ENCODE data around the gene VAV1. TPM values are rescaled to one million over a fixed set of nuclear protein-coding genes. Genes with fewer than 3 reads are reported as not detected.
"Not testable (repeated sequence)": the region's sequence is repeated elsewhere in the genome, so short reads cannot be mapped to it uniquely, and the experiment has no call there.

Gene VAV1
- polyA plus RNA-seq, 1 experiment, result not detected

DNA sequence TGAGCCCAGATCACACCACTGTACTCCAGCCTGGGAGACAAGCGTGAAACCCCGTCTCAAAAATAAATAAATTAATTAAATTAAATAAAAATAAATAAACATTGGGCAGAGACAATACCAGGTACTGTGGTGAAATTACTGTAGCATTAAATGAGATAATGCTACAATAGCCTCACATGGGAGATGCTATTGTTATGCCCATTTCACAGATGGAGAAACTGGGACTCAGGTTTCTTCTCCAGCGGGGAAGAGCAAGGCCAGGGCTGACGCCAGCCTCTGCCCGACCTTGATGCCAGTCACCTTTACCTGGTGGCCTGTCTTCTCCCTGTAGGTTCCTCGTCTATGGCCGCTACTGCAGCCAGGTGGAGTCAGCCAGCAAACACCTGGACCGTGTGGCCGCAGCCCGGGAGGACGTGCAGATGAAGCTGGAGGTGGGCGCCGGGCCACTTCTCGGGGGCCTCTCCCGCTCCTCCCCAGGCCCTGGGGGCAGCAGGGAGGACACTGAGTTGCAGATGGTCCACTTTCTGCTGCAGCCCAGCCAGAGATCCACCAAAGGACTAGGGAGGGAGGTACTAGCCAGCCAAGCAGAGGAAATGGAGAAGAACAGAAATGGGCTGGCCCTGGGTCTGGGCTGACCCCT lies 53.9 kb downstream of the VAV1 start:
- no peak overlapping the region for H3K4me3 ChIP-seq (ENCODE audit: low read depth, low read length)
- H3K27me3 ChIP-seq (ENCODE audit: control insufficient read depth, insufficient read depth, low read length), result no peaks in the 10 kb centered on the region
- CTCF ChIA-PET, result no interaction called here
- TF ChIP-seq, protein P1, sequence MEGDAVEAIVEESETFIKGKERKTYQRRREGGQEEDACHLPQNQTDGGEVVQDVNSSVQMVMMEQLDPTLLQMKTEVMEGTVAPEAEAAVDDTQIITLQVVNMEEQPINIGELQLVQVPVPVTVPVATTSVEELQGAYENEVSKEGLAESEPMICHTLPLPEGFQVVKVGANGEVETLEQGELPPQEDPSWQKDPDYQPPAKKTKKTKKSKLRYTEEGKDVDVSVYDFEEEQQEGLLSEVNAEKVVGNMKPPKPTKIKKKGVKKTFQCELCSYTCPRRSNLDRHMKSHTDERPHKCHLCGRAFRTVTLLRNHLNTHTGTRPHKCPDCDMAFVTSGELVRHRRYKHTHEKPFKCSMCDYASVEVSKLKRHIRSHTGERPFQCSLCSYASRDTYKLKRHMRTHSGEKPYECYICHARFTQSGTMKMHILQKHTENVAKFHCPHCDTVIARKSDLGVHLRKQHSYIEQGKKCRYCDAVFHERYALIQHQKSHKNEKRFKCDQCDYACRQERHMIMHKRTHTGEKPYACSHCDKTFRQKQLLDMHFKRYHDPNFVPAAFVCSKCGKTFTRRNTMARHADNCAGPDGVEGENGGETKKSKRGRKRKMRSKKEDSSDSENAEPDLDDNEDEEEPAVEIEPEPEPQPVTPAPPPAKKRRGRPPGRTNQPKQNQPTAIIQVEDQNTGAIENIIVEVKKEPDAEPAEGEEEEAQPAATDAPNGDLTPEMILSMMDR (IDR thresholded peaks at IDR 0.05; ENCODE audit: insufficient read depth, low read depth, low read length), result no peak
- no peaks in the 10 kb centered on the region for H3K36me3 ChIP-seq (ENCODE audit: control insufficient read depth, insufficient read depth, low read length)
- POLR2A ChIA-PET, result no interaction called here
- DNase-seq (ENCODE audit: low read depth), result no peak

DNA sequence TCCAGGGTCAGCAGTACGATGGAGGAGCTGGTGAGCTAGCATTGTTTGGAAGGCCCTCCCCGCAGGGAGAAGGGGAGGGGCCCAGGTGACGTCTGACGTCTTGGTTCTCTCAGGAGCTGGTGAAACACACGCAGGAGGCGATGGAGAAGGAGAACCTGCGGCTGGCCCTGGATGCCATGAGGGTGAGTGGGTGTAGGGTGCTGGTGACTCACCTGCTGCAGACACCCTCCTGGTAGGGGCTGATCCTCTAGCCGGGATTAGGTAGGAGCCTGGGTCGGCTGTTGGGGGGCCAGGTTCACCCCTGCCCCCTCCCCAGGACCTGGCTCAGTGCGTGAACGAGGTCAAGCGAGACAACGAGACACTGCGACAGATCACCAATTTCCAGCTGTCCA lies 55.8 kb downstream of the VAV1 start:
- Histone ChIP-seq H3K36me3 (ENCODE audit: control insufficient read depth, insufficient read depth, low read length) (no peaks in the 10 kb centered on the region), H3K27me3 (ENCODE audit: control insufficient read depth, insufficient read depth, low read length) (no peaks in the 10 kb centered on the region), H3K4me3 (ENCODE audit: low read depth, low read length) (no peak overlapping the region)
- ChIA-PET CTCF (interaction anchor here (0.9 kb wide), 1 partner anchor 10 kb away, joined by 3 read pairs; no protein-coding TSS in a partner anchor), POLR2A (no interaction called here)
- TF ChIP-seq, protein P1 (IDR thresholded peaks at IDR 0.05; ENCODE audit: insufficient read depth, low read depth, low read length), result no peak
- no peak for DNase-seq (ENCODE audit: low read depth)

DNA sequence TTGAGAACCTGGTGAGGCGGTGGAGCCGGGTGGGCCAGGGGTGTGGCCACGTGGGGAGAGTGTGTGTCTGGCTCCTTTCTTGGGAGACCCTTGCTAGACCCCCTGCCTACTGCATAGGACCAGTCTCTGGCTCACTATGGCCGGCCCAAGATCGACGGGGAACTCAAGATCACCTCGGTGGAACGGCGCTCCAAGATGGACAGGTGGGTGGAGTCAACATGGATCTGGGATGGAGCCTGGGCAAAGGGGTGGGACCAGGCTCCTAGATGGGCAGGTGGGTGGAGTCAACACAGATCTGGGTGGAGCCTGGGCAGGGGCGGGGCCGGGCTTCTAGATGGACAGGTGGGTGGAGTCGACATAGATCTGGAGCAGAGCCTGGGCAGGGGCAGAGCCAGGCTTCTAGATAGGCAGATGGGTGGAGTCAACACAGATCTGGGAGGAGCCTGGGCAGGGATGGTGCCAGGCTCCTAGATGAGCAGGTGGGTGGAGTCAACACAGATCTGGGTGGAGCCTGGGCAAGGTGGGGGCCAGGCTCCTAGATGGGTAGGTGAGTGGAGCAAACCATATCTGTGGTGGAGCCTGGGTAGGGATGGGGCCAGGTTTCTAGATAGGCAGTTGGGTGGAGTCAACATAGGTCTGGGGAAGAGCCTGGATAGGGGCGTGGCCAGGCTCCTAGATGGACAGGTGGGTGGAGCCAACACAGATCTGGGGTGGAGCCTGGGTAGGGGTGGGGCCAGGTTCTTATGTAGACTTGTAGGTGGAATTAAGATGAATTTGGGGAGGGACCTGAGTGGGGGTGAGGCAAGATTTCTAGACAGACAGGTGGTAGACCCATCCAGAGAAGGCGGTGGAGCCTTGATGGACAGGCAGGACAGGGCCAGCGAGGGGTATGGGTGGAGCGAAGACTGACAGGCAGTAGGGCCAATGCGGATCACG lies 56.5 kb downstream of the VAV1 start:
- POLR2A ChIA-PET, result no interaction called here
- Histone ChIP-seq H3K27me3 (ENCODE audit: control insufficient read depth, insufficient read depth, low read length) (no peaks in the 10 kb centered on the region), H3K36me3 (ENCODE audit: control insufficient read depth, insufficient read depth, low read length) (no peaks in the 10 kb centered on the region), H3K4me3 (ENCODE audit: low read depth, low read length) (no peak overlapping the region)
- CTCF ChIA-PET, result no interaction called here
- TF ChIP-seq, protein P1 (IDR thresholded peaks at IDR 0.05; ENCODE audit: insufficient read depth, low read depth, low read length), result no peak
- no peak for DNase-seq (ENCODE audit: low read depth)

DNA sequence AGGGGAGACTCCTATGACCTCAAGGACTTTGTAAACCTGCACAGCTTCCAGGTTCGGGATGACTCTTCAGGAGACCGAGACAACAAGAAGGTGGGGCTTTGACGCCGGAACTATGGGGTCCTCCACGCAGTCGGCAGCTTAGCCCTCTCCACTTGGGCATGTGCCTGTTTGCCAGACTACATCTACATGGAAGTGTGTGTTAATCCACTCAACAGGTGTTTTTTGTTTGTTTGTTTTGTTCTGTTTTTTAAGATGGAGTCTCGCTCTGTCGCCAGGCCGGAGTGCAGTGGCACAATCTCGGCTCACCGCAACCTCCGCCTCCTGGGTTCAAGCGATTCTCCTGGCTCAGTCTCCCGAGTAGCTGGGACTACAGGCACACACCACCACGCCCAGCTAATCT lies 57.3 kb downstream of the VAV1 start:
- POLR2A ChIA-PET; H3K4me3 ChIP-seq (ENCODE audit: low read depth, low read length); H3K36me3 ChIP-seq (ENCODE audit: control insufficient read depth, insufficient read depth, low read length); DNase-seq (ENCODE audit: low read depth); H3K27me3 ChIP-seq (ENCODE audit: control insufficient read depth, insufficient read depth, low read length); CTCF ChIA-PET: not testable (repeated sequence)

DNA sequence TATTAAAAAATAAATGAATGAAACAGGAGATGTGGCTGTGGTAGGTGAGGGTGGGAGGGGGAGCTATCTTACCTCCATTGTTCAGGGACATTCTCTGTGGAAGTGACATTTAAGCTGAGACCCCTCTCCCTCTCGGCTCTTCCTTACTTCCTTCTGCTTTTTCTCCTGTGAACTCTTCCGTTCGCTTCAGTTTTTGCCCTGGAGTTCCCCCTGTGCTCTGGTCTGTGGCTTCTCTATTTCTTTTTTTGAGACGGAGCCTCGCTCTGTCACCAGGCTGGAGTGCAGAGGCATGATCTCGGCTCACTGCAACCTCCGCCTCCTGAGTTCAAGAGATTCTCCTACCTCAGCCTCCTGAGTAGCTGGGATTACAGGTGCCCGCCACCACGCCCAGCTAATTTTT lies 58.6 kb downstream of the VAV1 start:
- CTCF ChIA-PET; H3K36me3 ChIP-seq (ENCODE audit: control insufficient read depth, insufficient read depth, low read length): not testable (repeated sequence)

GRCh38 chr19:6832412-6832811 lies 59.9 kb downstream of the VAV1 start:
- TF ChIP-seq, protein P1 (IDR thresholded peaks at IDR 0.05; ENCODE audit: insufficient read depth, low read depth, low read length), result no peak
- Histone ChIP-seq H3K27me3 (ENCODE audit: control insufficient read depth, insufficient read depth, low read length) (no peaks in the 10 kb centered on the region), H3K4me3 (ENCODE audit: low read depth, low read length) (no peak overlapping the region), H3K36me3 (ENCODE audit: control insufficient read depth, insufficient read depth, low read length) (no peaks in the 10 kb centered on the region)
- ChIA-PET POLR2A (no interaction called here), CTCF (no interaction called here)
- DNase-seq (ENCODE audit: low read depth), result no peak

More for the DNA sequence above, 58.6 kb downstream of the VAV1 start:
- H3K4me3 ChIP-seq (ENCODE audit: low read depth, low read length); DNase-seq (ENCODE audit: low read depth); H3K27me3 ChIP-seq (ENCODE audit: control insufficient read depth, insufficient read depth, low read length); POLR2A ChIA-PET: not testable (repeated sequence)

Data from BJ (cell line).